ENCODE measurements around the gene PIK3C2A. TPM values are rescaled to one million over a fixed set of nuclear protein-coding genes. Genes with fewer than 3 reads are reported as not detected.

Gene PIK3C2A
- total RNA-seq, 1 donor from 2014 or later = 48.3 TPM

GRCh38 chr11:17217401-17217800, 9.6 kb upstream of the PIK3C2A start:
- H3K27me3 ChIP-seq (ENCODE audit: control insufficient read depth, insufficient read depth, low read length) = no peaks in the 10 kb centered on the region
- H3K4me3 ChIP-seq (ENCODE audit: low read depth, low read length) = no peak overlapping the region
- DNase-seq (ENCODE audit: low read depth) = no peak
- no peaks in the 10 kb centered on the region for H3K36me3 ChIP-seq (ENCODE audit: control insufficient read depth, insufficient read depth, low read length)
- no peak for TF ChIP-seq CTCF (IDR thresholded peaks at IDR 0.05; ENCODE audit: insufficient read depth, low read length, poor library complexity, severe bottlenecking)

GRCh38 chr11:17214338-17214737, 6.6 kb upstream of the PIK3C2A start:
- no peak for DNase-seq (ENCODE audit: low read depth)
- Histone ChIP-seq H3K36me3 (ENCODE audit: control insufficient read depth, insufficient read depth, low read length) (no peaks in the 10 kb centered on the region), H3K4me3 (ENCODE audit: low read depth, low read length) (no peak overlapping the region), H3K27me3 (ENCODE audit: control insufficient read depth, insufficient read depth, low read length) (no peaks in the 10 kb centered on the region)
- TF ChIP-seq CTCF (IDR thresholded peaks at IDR 0.05; ENCODE audit: insufficient read depth, low read length, poor library complexity, severe bottlenecking) = no peak

GRCh38 chr11:17211286-17211685, 3.5 kb upstream of the PIK3C2A start:
- Histone ChIP-seq H3K27me3 (ENCODE audit: control insufficient read depth, insufficient read depth, low read length) (no peaks in the 10 kb centered on the region), H3K4me3 (ENCODE audit: low read depth, low read length) (no peak overlapping the region), H3K36me3 (ENCODE audit: control insufficient read depth, insufficient read depth, low read length) (no peaks in the 10 kb centered on the region)
- no peak for DNase-seq (ENCODE audit: low read depth)
- TF ChIP-seq CTCF (IDR thresholded peaks at IDR 0.05; ENCODE audit: insufficient read depth, low read length, poor library complexity, severe bottlenecking) = no peak

- TF ChIP-seq CTCF (IDR thresholded peaks at IDR 0.05; ENCODE audit: insufficient read depth, low read length, poor library complexity, severe bottlenecking) = no peak
- no peaks in the 10 kb centered on the region for H3K27me3 ChIP-seq (ENCODE audit: control insufficient read depth, insufficient read depth, low read length)
- H3K4me3 ChIP-seq (ENCODE audit: low read depth, low read length) = no peak overlapping the region
- DNase-seq (ENCODE audit: low read depth) = no peak
- no peaks in the 10 kb centered on the region for H3K36me3 ChIP-seq (ENCODE audit: control insufficient read depth, insufficient read depth, low read length)
Measured at GRCh38 chr11:17209939-17210245, 2.1 kb upstream of the PIK3C2A start.

- peak overlapping the region; percentile 69 for H3K4me3 ChIP-seq (ENCODE audit: low read depth, low read length)
Measured at GRCh38 chr11:17208257-17208999, 642 bp upstream of the PIK3C2A start.

More at GRCh38 chr11:17208257-17208999, 642 bp upstream of the PIK3C2A start:
- peak; percentile 65 for DNase-seq (ENCODE audit: low read depth)
- TF ChIP-seq CTCF (IDR thresholded peaks at IDR 0.05; ENCODE audit: insufficient read depth, low read length, poor library complexity, severe bottlenecking) = no peak
- H3K36me3 ChIP-seq (ENCODE audit: control insufficient read depth, insufficient read depth, low read length) = no peaks in the 10 kb centered on the region
- no peaks in the 10 kb centered on the region for H3K27me3 ChIP-seq (ENCODE audit: control insufficient read depth, insufficient read depth, low read length)

Data from kidney epithelial cell (primary cell).